Small intestine (tissue), 7 donors: ENCODE results near the gene BMI1. TPM values are rescaled to one million over a fixed set of nuclear protein-coding genes. Genes with fewer than 3 reads are reported as not detected.
A peak's percentile ranks its signal among the peaks of the same experiment; 100 is the strongest.
"Not testable (repeated sequence)": the region's sequence is repeated elsewhere in the genome, so short reads cannot be mapped to it uniquely, and the experiment has no call there.

Source experiments
- DNase-seq, 2 donors: peaks; one replicate each; pipeline versions ENCODE4 v3.0.0 to v3.0.0-alpha.2; 2013
- FAIRE-seq: peaks from 2 replicates; lab custom pipeline; 2012; peaks lifted over from hg19 to GRCh38; lab: Jason Lieb, UNC
- H3K27ac ChIP-seq, 3 donors: one replicate each; pipeline ENCODE4 v1.5.1; 2013; ENCODE audit warnings: low read length in 2 of 3, mild to moderate bottlenecking in 2 of 3, control low read depth in 1 of 3, inconsistent platforms in 1 of 3, low read depth in 1 of 3, moderate library complexity in 1 of 3
- H3K27me3 ChIP-seq, 3 donors: one replicate each; pipeline ENCODE4 v1.6.1; 2013; ENCODE audit warnings: low read length in 3 of 3, inconsistent platforms in 1 of 3; ENCODE audit not compliant: control insufficient read depth in 3 of 3, insufficient read depth in 3 of 3
- H3K36me3 ChIP-seq, 3 donors: one replicate each; pipeline ENCODE4 v1.6.1; 2013; ENCODE audit warnings: low read length in 3 of 3, inconsistent platforms in 1 of 3, low read depth in 1 of 3, mild to moderate bottlenecking in 1 of 3, moderate library complexity in 1 of 3; ENCODE audit not compliant: control insufficient read depth in 3 of 3, insufficient read depth in 2 of 3
- H3K4me1 ChIP-seq, 3 donors: one replicate each; pipeline ENCODE4 v1.6.1; 2013; ENCODE audit warnings: low read length in 2 of 3, inconsistent platforms in 1 of 3, low read depth in 1 of 3, mild to moderate bottlenecking in 1 of 3, moderate library complexity in 1 of 3; ENCODE audit not compliant: control insufficient read depth in 3 of 3, insufficient read depth in 2 of 3
- H3K4me3 ChIP-seq, 3 donors: one replicate each; pipeline ENCODE4 v1.5.1; 2013; ENCODE audit warnings: low read length in 3 of 3, control low read depth in 1 of 3, inconsistent platforms in 1 of 3, low read depth in 1 of 3, mild to moderate bottlenecking in 1 of 3, moderate library complexity in 1 of 3
- H3K9me3 ChIP-seq, 2 donors: one replicate each; pipeline ENCODE4 v1.6.1; 2013; ENCODE audit warnings: low read depth in 1 of 2, low read length in 1 of 2; ENCODE audit not compliant: control insufficient read depth in 2 of 2, insufficient read depth in 1 of 2
- WGBS, 3 donors: extraction: QIAGEN DNeasy Blood & Tissue Kit; methylation state at CpG; one replicate each; pipeline ENCODE4 v1.1.7; 2013; 5-methylcytosine and 5-hydroxymethylcytosine counted together
- polyA plus RNA-seq, 4 donors: library from polyadenylated mRNA; stranded (reverse) in 3 of 4; unstranded in 1 of 4; fragments of 200-250 nt in 3 of 4; fragments of 120-200 nt in 1 of 4; gene quantifications; one replicate each; pipeline versions ENCODE4 v1.2.1 to v1.2.3, GENCODE V29; 2013
- donor health status: healthy with polysubstance abuse.
- donor health status: control.
- donor health status: control.
- donor health status: Bipolar disorder and iron deficiency.
- donor health status: healthy.

BMI1 gene
- polyA plus RNA-seq, 4 donors: 10.3 to 31.4 (median 19.6) TPM

GRCh38 chr10:22303461-22303860, 17.4 kb upstream of the BMI1 start:
- Histone ChIP-seq H3K36me3 (no peaks in the 10 kb centered on the region), H3K27me3 (no peaks in the 10 kb centered on the region), H3K9me3 (no peaks in the 10 kb centered on the region), H3K4me1 (no peaks in the 10 kb centered on the region), H3K27ac (no peak overlapping the region), H3K4me3 (no peak overlapping the region)
- WGBS, 3 donors: 94 to 98% (median 95%) methylated on average over 3 of the region's 3 CpGs
- no peak for DNase-seq
- FAIRE-seq: no peak

GRCh38 chr10:22305721-22306120, 15.2 kb upstream of the BMI1 start:
- DNase-seq: no peak
- 73 to 89% (median 81%) methylated on average over 2 of the region's 2 CpGs for WGBS, 3 donors

GRCh38 chr10:22308390-22308789, 12.5 kb upstream of the BMI1 start:
- FAIRE-seq (peak; percentile 15), DNase-seq (no peak)
- Histone ChIP-seq H3K4me1 (no peaks in the 10 kb centered on the region), H3K4me3 (no peak overlapping the region), H3K9me3 (no peaks in the 10 kb centered on the region), H3K27ac (no peak overlapping the region), H3K27me3 (no peaks in the 10 kb centered on the region), H3K36me3 (no peaks in the 10 kb centered on the region)
- WGBS, 3 donors: 45 to 61% (median 56%) methylated on average over 2 of the region's 2 CpGs

More at GRCh38 chr10:22305721-22306120, 15.2 kb upstream of the BMI1 start:
- no peaks in the 10 kb centered on the region for H3K36me3 ChIP-seq
- H3K4me1 ChIP-seq: no peaks in the 10 kb centered on the region
- H3K4me3 ChIP-seq: no peak overlapping the region
- no peaks in the 10 kb centered on the region for H3K9me3 ChIP-seq
- H3K27me3 ChIP-seq: no peaks in the 10 kb centered on the region
- no peak for FAIRE-seq
- H3K27ac ChIP-seq: no peak overlapping the region

- FAIRE-seq (no peak), DNase-seq (no peak)
- no peaks in the 10 kb centered on the region for H3K27me3 ChIP-seq
- H3K27ac ChIP-seq: no peak overlapping the region
- H3K36me3 ChIP-seq: no peaks in the 10 kb centered on the region
- H3K4me1 ChIP-seq: no peaks in the 10 kb centered on the region
- H3K4me3 ChIP-seq: no peak overlapping the region
- H3K9me3 ChIP-seq: no peaks in the 10 kb centered on the region
- 91 to 95% (median 94%) methylated on average over 4 of the region's 4 CpGs for WGBS, 3 donors
Measured at GRCh38 chr10:22309180-22310000, 11.5 kb upstream of the BMI1 start.

GRCh38 chr10:22310012-22310411, 10.9 kb upstream of the BMI1 start:
- not testable (repeated sequence) for H3K27me3 ChIP-seq, H3K27ac ChIP-seq, H3K4me3 ChIP-seq, DNase-seq, H3K4me1 ChIP-seq, H3K9me3 ChIP-seq, H3K36me3 ChIP-seq, FAIRE-seq
- 96 to 97% (median 97%) methylated on average over 10 of the region's 10 CpGs for WGBS, 3 donors

- H3K27ac ChIP-seq: no peak overlapping the region
- no peaks in the 10 kb centered on the region for H3K4me1 ChIP-seq
- no peak overlapping the region for H3K4me3 ChIP-seq
- DNase-seq (no peak), FAIRE-seq (no peak)
- no peaks in the 10 kb centered on the region for H3K9me3 ChIP-seq
- H3K36me3 ChIP-seq: no peaks in the 10 kb centered on the region
- H3K27me3 ChIP-seq: no peaks in the 10 kb centered on the region
Measured at GRCh38 chr10:22310928-22311327, 10.0 kb upstream of the BMI1 start.

GRCh38 chr10:22314852-22315251, 6.0 kb upstream of the BMI1 start:
- no peak overlapping the region for H3K27ac ChIP-seq
- no peaks in the 10 kb centered on the region for H3K27me3 ChIP-seq
- DNase-seq: no peak
- H3K9me3 ChIP-seq: no peaks in the 10 kb centered on the region
- H3K4me1 ChIP-seq: peaks cover 0 to 9% (median 0%) of the 10 kb centered on the region in 3 donors
- WGBS, 3 donors: 57 to 62% (median 61%) methylated on average over 2 of the region's 2 CpGs
- no peaks in the 10 kb centered on the region for H3K36me3 ChIP-seq
- H3K4me3 ChIP-seq: no peak overlapping the region
- no peak for FAIRE-seq

- peak overlapping the region; percentile 78 to 95 (median 91) for H3K4me3 ChIP-seq
- H3K36me3 ChIP-seq: no peaks in the 10 kb centered on the region
- H3K9me3 ChIP-seq: no peaks in the 10 kb centered on the region
- no peaks in the 10 kb centered on the region for H3K27me3 ChIP-seq
- H3K4me1 ChIP-seq: peaks cover 0 to 11% (median 0%) of the 10 kb centered on the region in 3 donors
- H3K27ac ChIP-seq: peak overlapping the region; percentile 86 to 96 (median 94)
- DNase-seq (peak in 1 of 2 donors; percentile 35), FAIRE-seq (no peak)
- 1 to 2% (median 1%) methylated on average over 35 to 53 of the region's 53 CpGs for WGBS, 3 donors
Measured at GRCh38 chr10:22315455-22316285, 5.2 kb upstream of the BMI1 start.
